ENCODE results near the gene SIL1. TPM values are rescaled to one million over a fixed set of nuclear protein-coding genes. Genes with fewer than 3 reads are reported as not detected.

SIL1 gene
- total and polyA plus RNA-seq, 2 of the 13 experiments (the other 11 are each of a cell fraction or from before 2014, with no cell fraction given) = 26.0 to 30.0 TPM

- H3K36me3 ChIP-seq (replicated peaks in 1 of 2; ENCODE audit: control insufficient read depth in 1 of 2, insufficient read depth in 2 of 2, low read length in 2 of 2) = no peaks in the 10 kb centered on the region
- H3K4me1 ChIP-seq (ENCODE audit: insufficient read depth, low read length) = 0 out of 2 replicates have a peak, but pooled peaks cover 5% of the 10 kb centered on the region
- no peaks in the 10 kb centered on the region for H3K79me2 ChIP-seq (ENCODE audit: insufficient read depth, low read length)
- H3K27ac ChIP-seq (ENCODE audit: extremely low read length, insufficient read depth, low read length) = no peak overlapping the region
- no peak overlapping the region for H3K4me3 ChIP-seq (replicated peaks in 1 of 3; ENCODE audit: insufficient read depth in 1 of 3, low read depth in 2 of 3, low read length in 3 of 3)
- H3K27me3 ChIP-seq (ENCODE audit: control insufficient read depth in 1 of 2, insufficient read depth in 2 of 2, low read length in 2 of 2) = no peaks in the 10 kb centered on the region
- in situ Hi-C loops (cut with HindIII; ENCODE audit: extremely low pct_ligation_motif_present, low pct_unique_long_range_greater_than_20kb) = no loop called here
- POLR2A ChIA-PET = no interaction called here
- FAIRE-seq (no peak), ATAC-seq (no peak), DNase-seq (ENCODE audit: low spot score) (no peak)
- BruUV-seq (replicated peaks) = no TSS peak
- H3K4me2 ChIP-seq (ENCODE audit: low read depth, low read length) = no peak overlapping the region
- WGBS (ENCODE audit: low lambda C conversion rate) = 95% methylated on average over 2 of the region's 2 CpGs
- no peak overlapping the region for H3K9ac ChIP-seq (ENCODE audit: insufficient read depth, low read depth, low read length)
- H4K20me1 ChIP-seq (ENCODE audit: insufficient read depth, low read length) = no peaks in the 10 kb centered on the region
- CTCF ChIA-PET (ENCODE audit: low intra/inter-chr PET ratio, low total read pairs) = no interaction called here
- no peaks in the 10 kb centered on the region for H3K9me3 ChIP-seq (ENCODE audit: low read length)
- TF ChIP-seq, protein P1, sequence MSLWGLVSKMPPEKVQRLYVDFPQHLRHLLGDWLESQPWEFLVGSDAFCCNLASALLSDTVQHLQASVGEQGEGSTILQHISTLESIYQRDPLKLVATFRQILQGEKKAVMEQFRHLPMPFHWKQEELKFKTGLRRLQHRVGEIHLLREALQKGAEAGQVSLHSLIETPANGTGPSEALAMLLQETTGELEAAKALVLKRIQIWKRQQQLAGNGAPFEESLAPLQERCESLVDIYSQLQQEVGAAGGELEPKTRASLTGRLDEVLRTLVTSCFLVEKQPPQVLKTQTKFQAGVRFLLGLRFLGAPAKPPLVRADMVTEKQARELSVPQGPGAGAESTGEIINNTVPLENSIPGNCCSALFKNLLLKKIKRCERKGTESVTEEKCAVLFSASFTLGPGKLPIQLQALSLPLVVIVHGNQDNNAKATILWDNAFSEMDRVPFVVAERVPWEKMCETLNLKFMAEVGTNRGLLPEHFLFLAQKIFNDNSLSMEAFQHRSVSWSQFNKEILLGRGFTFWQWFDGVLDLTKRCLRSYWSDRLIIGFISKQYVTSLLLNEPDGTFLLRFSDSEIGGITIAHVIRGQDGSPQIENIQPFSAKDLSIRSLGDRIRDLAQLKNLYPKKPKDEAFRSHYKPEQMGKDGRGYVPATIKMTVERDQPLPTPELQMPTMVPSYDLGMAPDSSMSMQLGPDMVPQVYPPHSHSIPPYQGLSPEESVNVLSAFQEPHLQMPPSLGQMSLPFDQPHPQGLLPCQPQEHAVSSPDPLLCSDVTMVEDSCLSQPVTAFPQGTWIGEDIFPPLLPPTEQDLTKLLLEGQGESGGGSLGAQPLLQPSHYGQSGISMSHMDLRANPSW (CRISPR knock-in tag; IDR thresholded peaks at IDR 0.05; ENCODE audit: borderline replicate concordance) = no peak
- no peak for TF ChIP-seq ATF3 (CRISPR knock-in tag; IDR thresholded peaks at IDR 0.05)
- TF ChIP-seq CBX2 (IDR thresholded peaks at IDR 0.05; ENCODE audit: low read depth, low read length) = no peak
- no peak for TF ChIP-seq CBX2 (CRISPR knock-in tag; IDR thresholded peaks at IDR 0.05; ENCODE audit: low read depth)
- TF ChIP-seq SIX1 (CRISPR knock-in tag; IDR thresholded peaks at IDR 0.05; ENCODE audit: borderline replicate concordance) = no peak
- TF ChIP-seq ASH2L (IDR thresholded peaks at IDR 0.05; ENCODE audit: insufficient read length, low read depth, low read length) = no peak
- TF ChIP-seq ZNF251 (CRISPR knock-in tag; IDR thresholded peaks at IDR 0.05) = no peak
- no peak overlapping the region for H2AFZ ChIP-seq (ENCODE audit: low read length)
- intact Hi-C loops (cut with micrococcal nuclease; ENCODE audit: unreplicated experiment) = no loop called here
Observed at GRCh38 chr5:139068060-139068459, 130.1 kb downstream of the SIL1 start.
